HG02884 (cell line): ENCODE data around the gene FGD6.
"Not testable (repeated sequence)": the region's sequence is repeated elsewhere in the genome, so short reads cannot be mapped to it uniquely, and the experiment has no call there.

Source experiments
- ATAC-seq: cut with Tn5 transposase; IDR thresholded peaks from one replicate; pipeline ENCODE4 v1.9.1; 2021; ENCODE audit warnings: mild to moderate bottlenecking, moderate library complexity; ENCODE audit not compliant: unreplicated experiment

FGD6 gene

GRCh38 chr12:95217377-95218149 lies at the start of gene FGD6, which contains the start of gene VEZT:
Gene FGD6, minus strand, starts transcription at chr12:95217467. Its CDS starts 227 bp downstream, at chr12:95217240.
Gene VEZT, plus strand, starts transcription at chr12:95217807. Its CDS starts 44 bp downstream, at chr12:95217851.
- peak; percentile 92 for ATAC-seq

- no peak for ATAC-seq
Measured at GRCh38 chr12:95266254-95266653, 49.0 kb upstream of the FGD6 start.

- no peak for ATAC-seq
Measured at GRCh38 chr12:95265765-95266164, 48.5 kb upstream of the FGD6 start.

- ATAC-seq = no peak
Measured at GRCh38 chr12:95262808-95263207, 45.5 kb upstream of the FGD6 start.

GRCh38 chr12:95261109-95261508 lies 43.8 kb upstream of the FGD6 start:
- no peak for ATAC-seq

GRCh38 chr12:95259368-95259767 lies 42.1 kb upstream of the FGD6 start:
- ATAC-seq = no peak

GRCh38 chr12:95258803-95259202 lies 41.5 kb upstream of the FGD6 start:
- no peak for ATAC-seq

- ATAC-seq = no peak
Measured at GRCh38 chr12:95258151-95258550, 40.9 kb upstream of the FGD6 start.

- no peak for ATAC-seq
Measured at GRCh38 chr12:95257541-95257940, 40.3 kb upstream of the FGD6 start.

GRCh38 chr12:95253386-95253785 lies 36.1 kb upstream of the FGD6 start:
- no peak for ATAC-seq

- no peak for ATAC-seq
Measured at GRCh38 chr12:95248604-95249360, 31.5 kb upstream of the FGD6 start.

GRCh38 chr12:95248095-95248494 lies 30.8 kb upstream of the FGD6 start:
- ATAC-seq = no peak

GRCh38 chr12:95244350-95244749 lies 27.1 kb upstream of the FGD6 start:
- no peak for ATAC-seq

GRCh38 chr12:95243497-95244183 lies 26.4 kb upstream of the FGD6 start:
- ATAC-seq = no peak

- ATAC-seq = no peak
Measured at GRCh38 chr12:95241761-95242506, 24.7 kb upstream of the FGD6 start.

- not testable (repeated sequence) for ATAC-seq
Measured at GRCh38 chr12:95241138-95241537, 23.9 kb upstream of the FGD6 start.

- no peak for ATAC-seq
Measured at GRCh38 chr12:95240556-95240955, 23.3 kb upstream of the FGD6 start.

GRCh38 chr12:95239835-95240234 lies 22.6 kb upstream of the FGD6 start:
- ATAC-seq = not testable (repeated sequence)

GRCh38 chr12:95239216-95239615 lies 21.9 kb upstream of the FGD6 start:
- ATAC-seq = no peak

- no peak for ATAC-seq
Measured at GRCh38 chr12:95238150-95238549, 20.9 kb upstream of the FGD6 start.

GRCh38 chr12:95237315-95237714 lies 20.0 kb upstream of the FGD6 start:
- ATAC-seq = no peak
